ENCODE results near the gene B4GALNT3. TPM values are rescaled to one million over a fixed set of nuclear protein-coding genes. Genes with fewer than 3 reads are reported as not detected.

Gene B4GALNT3
- total RNA-seq, 3 donors from 2014 or later (not counting 1 experiment from before 2014, with no cell fraction given): 0.93 to 4.2 TPM; not detected in 1

DNA sequence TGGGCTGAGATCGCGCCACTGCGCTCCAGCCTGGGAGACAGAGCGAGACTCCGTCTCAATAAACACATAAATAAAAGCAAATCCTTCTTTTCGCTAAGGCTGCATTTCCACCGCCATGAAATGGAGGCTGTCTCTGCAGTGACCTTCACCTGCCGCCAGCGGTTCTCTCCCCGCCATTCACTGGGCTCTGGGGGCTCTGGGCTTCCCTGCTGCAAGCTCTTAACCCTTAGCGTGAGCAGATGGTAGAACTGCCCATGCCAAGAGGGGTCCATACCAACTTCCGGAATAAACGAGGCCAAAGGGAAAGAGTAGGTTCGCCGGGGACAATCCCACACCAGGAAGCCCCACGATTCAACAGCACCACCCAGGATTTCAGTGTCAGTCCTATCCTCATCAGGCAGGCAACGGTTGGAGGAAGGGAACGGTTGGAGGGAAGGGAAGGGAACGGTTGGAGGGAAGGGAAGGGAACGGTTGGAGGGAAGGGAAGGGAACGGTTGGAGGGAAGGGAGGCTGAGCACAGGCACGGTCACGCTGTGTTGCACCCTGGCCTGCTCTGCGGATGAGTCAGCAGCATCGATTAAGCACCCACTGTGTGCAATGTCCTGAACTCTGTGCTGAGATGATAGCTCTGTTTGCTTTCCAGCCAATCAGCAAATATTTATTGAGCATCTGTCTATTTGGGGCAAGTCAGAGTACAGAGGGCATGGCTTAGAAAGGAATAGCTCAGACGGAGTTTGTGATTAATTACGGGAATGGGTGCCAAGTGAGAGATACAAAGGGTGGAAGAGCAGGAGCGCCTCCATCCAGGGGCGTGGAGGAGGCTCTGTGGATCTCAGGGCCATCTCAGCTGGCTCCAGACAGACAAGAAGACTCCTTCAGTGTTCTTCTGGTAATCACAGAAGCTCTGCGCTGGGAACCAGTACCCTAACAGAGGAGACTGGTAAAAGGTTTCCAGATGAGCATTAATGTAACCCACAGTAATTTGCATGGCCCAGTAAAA is 125.6 kb downstream of the B4GALNT3 start:
- no peaks in the 10 kb centered on the region for H3K4me1 ChIP-seq (ENCODE audit: control insufficient read depth, insufficient read depth, low read length)
- H3K27me3 ChIP-seq (ENCODE audit: control insufficient read depth, insufficient read depth, low read length): no peaks in the 10 kb centered on the region
- peaks cover 0 to 4% of the 10 kb centered on the region in 2 donors for H3K27me3 Mint-ChIP-seq (ENCODE audit: low read depth in 2 of 2)
- no peak overlapping the region for H3K27ac ChIP-seq (ENCODE audit: low read length)
- H3K36me3 Mint-ChIP-seq: no peaks in the 10 kb centered on the region
- no peaks in the 10 kb centered on the region for H3K36me3 ChIP-seq (ENCODE audit: control insufficient read depth, insufficient read depth, low read length)
- no peaks in the 10 kb centered on the region for H3K4me1 Mint-ChIP-seq
- TF ChIP-seq, protein P1, sequence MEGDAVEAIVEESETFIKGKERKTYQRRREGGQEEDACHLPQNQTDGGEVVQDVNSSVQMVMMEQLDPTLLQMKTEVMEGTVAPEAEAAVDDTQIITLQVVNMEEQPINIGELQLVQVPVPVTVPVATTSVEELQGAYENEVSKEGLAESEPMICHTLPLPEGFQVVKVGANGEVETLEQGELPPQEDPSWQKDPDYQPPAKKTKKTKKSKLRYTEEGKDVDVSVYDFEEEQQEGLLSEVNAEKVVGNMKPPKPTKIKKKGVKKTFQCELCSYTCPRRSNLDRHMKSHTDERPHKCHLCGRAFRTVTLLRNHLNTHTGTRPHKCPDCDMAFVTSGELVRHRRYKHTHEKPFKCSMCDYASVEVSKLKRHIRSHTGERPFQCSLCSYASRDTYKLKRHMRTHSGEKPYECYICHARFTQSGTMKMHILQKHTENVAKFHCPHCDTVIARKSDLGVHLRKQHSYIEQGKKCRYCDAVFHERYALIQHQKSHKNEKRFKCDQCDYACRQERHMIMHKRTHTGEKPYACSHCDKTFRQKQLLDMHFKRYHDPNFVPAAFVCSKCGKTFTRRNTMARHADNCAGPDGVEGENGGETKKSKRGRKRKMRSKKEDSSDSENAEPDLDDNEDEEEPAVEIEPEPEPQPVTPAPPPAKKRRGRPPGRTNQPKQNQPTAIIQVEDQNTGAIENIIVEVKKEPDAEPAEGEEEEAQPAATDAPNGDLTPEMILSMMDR (IDR thresholded peaks at IDR 0.05): no peak
- DNase-seq (no peak), ATAC-seq (no peak)
- 94% methylated on average over 28 of the region's 30 CpGs for WGBS (ENCODE audit: insufficient coverage)
- H3K4me3 Mint-ChIP-seq: no peak overlapping the region
- no peaks in the 10 kb centered on the region for H3K9me3 ChIP-seq (ENCODE audit: control insufficient read depth, insufficient read depth, low read length)
- no peaks in the 10 kb centered on the region for H3K9me3 Mint-ChIP-seq
- no peak overlapping the region for H3K4me3 ChIP-seq (ENCODE audit: low read length)
- no peak overlapping the region for H3K27ac Mint-ChIP-seq
- intact Hi-C loops (cut with micrococcal nuclease): no loop called here

DNA sequence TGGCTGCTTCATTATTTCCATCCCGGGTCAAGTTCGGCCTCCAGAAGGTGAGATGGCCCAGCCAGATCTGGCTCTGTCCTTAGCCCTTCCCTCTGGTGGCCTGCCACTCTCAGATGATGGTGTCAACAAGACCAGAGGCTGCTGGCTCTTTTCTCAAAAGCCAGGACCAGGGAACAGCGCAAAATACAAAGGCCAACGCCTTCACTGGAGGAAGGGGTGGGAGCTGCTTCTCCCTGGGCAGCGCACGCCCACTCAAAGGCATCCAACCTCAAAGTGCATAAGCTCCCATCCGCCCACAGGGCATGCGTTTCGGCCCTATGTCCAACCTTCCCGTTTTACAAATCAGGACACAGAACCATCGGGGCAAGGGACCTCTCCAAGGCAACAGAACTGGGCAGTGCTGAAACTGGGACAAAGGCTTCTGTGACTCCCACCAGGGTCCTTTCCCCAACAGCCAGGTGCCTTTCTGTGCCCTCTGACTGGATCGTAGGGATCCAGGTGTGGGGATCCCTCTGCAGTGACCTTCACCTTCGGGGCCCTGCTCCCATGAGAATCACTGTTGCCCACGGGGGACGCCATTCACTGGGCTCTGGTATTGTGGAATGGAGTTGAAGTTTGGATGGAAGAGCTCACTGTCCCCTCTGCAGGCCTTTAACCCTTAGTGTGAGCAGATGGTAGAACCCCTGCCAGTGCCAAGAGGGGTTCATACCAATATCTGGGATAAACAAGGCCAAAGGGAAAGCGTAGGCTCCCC is 126.8 kb downstream of the B4GALNT3 start:
- TF ChIP-seq, protein P1 (IDR thresholded peaks at IDR 0.05): no peak
- no peaks in the 10 kb centered on the region for H3K9me3 Mint-ChIP-seq
- H3K4me3 ChIP-seq (ENCODE audit: low read length): no peak overlapping the region
- ATAC-seq: no peak
- intact Hi-C loops (cut with micrococcal nuclease): no loop called here
- no peak overlapping the region for H3K27ac Mint-ChIP-seq
- H3K4me1 ChIP-seq (ENCODE audit: control insufficient read depth, insufficient read depth, low read length): no peaks in the 10 kb centered on the region
- no peaks in the 10 kb centered on the region for H3K36me3 ChIP-seq (ENCODE audit: control insufficient read depth, insufficient read depth, low read length)
- WGBS (ENCODE audit: insufficient coverage): 95% methylated on average over 16 of the region's 16 CpGs
- no peaks in the 10 kb centered on the region for H3K9me3 ChIP-seq (ENCODE audit: control insufficient read depth, insufficient read depth, low read length)
- H3K27me3 ChIP-seq (ENCODE audit: control insufficient read depth, insufficient read depth, low read length): no peaks in the 10 kb centered on the region
- H3K27me3 Mint-ChIP-seq (ENCODE audit: low read depth in 2 of 2): no peaks in the 10 kb centered on the region
- H3K27ac ChIP-seq (ENCODE audit: low read length): no peak overlapping the region
- no peaks in the 10 kb centered on the region for H3K4me1 Mint-ChIP-seq
- no peak overlapping the region for H3K4me3 Mint-ChIP-seq
- H3K36me3 Mint-ChIP-seq: no peaks in the 10 kb centered on the region
- no peak for DNase-seq

DNA sequence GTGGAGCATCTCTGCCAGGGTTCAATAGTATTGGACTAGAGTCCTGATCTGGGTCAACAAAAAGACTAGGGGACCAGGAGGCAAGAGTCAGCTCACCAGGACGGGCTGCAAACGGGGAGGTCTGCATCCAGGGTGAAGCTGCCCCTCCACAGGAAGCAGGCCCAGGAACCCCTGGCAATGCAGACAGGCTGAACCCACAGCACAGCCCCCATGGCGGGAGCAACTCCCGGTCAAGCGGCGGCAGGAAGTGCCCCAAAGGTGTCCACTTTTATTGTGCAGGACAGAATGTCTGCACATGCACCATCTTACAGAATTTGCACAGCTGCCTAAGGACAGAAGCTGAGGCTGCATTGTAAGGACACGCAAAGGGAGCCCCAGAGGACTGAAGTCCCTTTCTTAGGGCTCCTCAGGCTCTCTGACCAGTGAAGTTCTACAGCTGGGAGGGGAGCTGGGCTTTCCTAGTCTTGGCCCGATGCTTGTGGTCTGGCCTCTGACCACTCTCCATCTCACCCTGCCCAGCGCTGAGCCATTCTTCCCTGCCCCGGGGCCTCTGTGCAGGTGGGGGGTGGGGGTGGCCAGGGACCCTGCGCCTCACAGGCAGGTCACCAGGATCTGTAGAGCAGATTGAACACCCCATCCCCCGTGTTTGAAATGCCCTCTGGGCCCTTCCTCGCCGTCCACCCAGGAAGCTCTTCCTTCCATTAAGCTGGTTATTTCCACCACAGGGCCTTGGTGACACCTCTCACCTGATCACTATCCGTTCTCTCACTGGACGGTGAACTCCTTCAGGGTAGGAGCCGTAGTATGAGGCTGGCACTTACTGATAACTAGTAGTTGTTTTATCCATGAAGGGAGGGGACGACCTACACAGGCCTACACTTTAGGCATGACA is 127.6 kb downstream of the B4GALNT3 start:
- no peak overlapping the region for H3K27ac ChIP-seq (ENCODE audit: low read length)
- intact Hi-C loops (cut with micrococcal nuclease): no loop called here
- 89% methylated on average over 16 of the region's 18 CpGs for WGBS (ENCODE audit: insufficient coverage)
- TF ChIP-seq, protein P1 (IDR thresholded peaks at IDR 0.05): no peak
- H3K27me3 Mint-ChIP-seq (ENCODE audit: low read depth in 2 of 2): no peaks in the 10 kb centered on the region
- no peak overlapping the region for H3K4me3 Mint-ChIP-seq
- H3K4me1 Mint-ChIP-seq: no peaks in the 10 kb centered on the region
- H3K9me3 ChIP-seq (ENCODE audit: control insufficient read depth, insufficient read depth, low read length): no peaks in the 10 kb centered on the region
- ATAC-seq: no peak
- H3K27ac Mint-ChIP-seq: no peak overlapping the region
- H3K4me3 ChIP-seq (ENCODE audit: low read length): no peak overlapping the region
- no peaks in the 10 kb centered on the region for H3K27me3 ChIP-seq (ENCODE audit: control insufficient read depth, insufficient read depth, low read length)
- H3K9me3 Mint-ChIP-seq: no peaks in the 10 kb centered on the region
- no peak for DNase-seq
- H3K36me3 Mint-ChIP-seq: no peaks in the 10 kb centered on the region
- no peaks in the 10 kb centered on the region for H3K4me1 ChIP-seq (ENCODE audit: control insufficient read depth, insufficient read depth, low read length)
- no peaks in the 10 kb centered on the region for H3K36me3 ChIP-seq (ENCODE audit: control insufficient read depth, insufficient read depth, low read length)

Measured in natural killer cell (primary cell).